T-helper 22 cell (primary cell): ENCODE measurements around the gene SLC6A17.

Experiments used
- DNase-seq: peaks from one replicate; pipeline ENCODE4 v3.0.0-alpha.2; 2020; ENCODE audit warnings: low read depth

The SLC6A17 gene

GRCh38 chr1:110205156-110205555 is 54.9 kb downstream of the SLC6A17 start:
- DNase-seq: no peak

- no peak for DNase-seq
Observed at GRCh38 chr1:110205591-110206155, 55.4 kb downstream of the SLC6A17 start.

- no peak for DNase-seq
Observed at GRCh38 chr1:110206261-110206920, 56.1 kb downstream of the SLC6A17 start.

- DNase-seq: peak; percentile 47
Observed at GRCh38 chr1:110207831-110208230, 57.5 kb downstream of the SLC6A17 start.

- no peak for DNase-seq
Observed at GRCh38 chr1:110208916-110209645, 58.8 kb downstream of the SLC6A17 start.

GRCh38 chr1:110209715-110210603 is 59.7 kb downstream of the SLC6A17 start, which contains the start of gene KCNC4:
KCNC4 (plus strand) TSS chr1:110210314; CDS start chr1:110211500, 1,186 bp downstream.
- DNase-seq: peak; percentile 91

DNA sequence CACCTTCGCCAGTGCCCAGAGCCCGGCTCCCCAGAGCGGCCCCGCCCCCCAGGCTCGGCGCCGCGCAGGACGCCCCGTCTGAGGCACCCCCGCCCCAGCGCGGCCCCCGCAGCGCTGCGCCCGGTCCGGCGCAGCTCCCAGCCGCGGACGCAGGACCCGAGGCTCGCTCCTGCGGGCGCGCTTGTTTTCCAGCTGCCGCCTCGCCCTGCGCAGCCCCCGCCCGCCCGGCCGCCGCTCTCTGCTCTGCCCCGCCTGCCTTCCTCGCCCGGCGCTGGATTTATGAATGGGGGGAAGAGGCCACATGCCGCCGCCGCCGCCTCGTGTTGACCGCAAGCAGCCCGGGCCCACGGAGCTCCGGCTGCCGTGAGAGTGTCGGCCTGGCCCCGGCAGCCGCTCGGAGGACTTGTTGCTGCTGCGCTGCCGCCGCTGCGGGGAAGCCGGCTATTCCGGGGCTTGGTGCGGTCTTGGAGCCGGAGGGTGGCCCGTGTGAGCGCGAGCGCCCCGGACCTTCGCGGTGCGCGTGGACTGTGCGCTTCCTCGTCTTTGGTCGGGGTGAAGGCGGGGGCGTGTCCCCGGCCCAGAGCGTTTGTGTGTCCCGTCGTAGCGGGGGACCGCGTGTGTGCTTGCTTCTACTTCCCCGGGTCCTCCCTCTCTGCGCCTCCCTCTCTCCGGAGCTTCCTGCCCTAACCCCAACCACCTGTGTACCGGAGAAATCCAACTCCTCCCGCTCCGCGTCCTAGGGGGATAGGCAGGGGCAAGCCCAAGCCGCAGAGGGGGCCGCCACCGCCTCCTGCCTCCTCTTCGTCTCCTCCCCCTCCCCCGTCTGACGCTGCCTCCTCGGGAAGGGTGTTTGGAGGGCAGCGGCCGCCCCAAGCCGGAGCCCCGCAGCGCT is 60.6 kb downstream of the SLC6A17 start:
- peak; percentile 49 for DNase-seq

DNA sequence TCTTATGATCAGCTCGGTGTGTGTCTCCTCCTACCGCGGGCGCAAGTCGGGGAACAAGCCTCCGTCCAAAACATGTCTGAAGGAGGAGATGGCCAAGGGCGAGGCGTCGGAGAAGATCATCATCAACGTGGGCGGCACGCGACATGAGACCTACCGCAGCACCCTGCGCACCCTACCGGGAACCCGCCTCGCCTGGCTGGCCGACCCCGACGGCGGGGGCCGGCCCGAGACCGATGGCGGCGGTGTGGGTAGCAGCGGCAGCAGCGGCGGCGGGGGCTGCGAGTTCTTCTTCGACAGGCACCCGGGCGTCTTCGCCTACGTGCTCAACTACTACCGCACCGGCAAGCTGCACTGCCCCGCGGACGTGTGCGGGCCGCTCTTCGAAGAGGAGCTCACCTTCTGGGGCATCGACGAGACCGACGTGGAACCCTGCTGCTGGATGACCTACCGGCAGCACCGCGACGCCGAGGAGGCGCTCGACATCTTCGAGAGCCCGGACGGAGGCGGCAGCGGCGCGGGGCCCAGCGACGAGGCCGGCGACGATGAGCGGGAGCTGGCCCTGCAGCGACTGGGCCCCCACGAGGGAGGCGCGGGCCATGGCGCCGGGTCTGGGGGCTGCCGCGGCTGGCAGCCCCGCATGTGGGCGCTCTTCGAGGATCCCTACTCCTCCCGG is 61.3 kb downstream of the SLC6A17 start:
- DNase-seq: peak; percentile 25

- no peak for DNase-seq
Observed at GRCh38 chr1:110212169-110213142, 62.2 kb downstream of the SLC6A17 start.

DNA sequence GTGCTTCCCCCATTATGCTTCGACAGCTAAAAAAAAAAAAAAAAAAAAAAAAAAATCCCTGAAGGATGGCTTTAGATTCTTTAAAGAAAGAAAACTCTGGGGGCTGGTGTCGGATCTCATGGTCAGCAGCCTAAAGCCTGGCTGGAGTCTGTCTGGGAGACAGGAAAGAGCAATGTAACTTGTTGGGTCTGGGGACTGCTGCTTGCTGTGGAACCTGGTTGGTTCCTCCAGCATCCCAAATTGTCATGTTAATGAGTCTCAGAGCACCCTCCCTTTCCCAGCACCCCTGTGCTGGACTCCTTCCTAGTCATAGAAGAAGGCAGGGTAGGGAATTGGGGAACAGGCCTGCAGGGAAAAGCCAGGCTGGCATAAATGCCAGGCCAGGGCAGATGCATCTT is 62.8 kb downstream of the SLC6A17 start:
- no peak for DNase-seq

- DNase-seq: no peak
Observed at GRCh38 chr1:110214454-110215404, 64.4 kb downstream of the SLC6A17 start.

DNA sequence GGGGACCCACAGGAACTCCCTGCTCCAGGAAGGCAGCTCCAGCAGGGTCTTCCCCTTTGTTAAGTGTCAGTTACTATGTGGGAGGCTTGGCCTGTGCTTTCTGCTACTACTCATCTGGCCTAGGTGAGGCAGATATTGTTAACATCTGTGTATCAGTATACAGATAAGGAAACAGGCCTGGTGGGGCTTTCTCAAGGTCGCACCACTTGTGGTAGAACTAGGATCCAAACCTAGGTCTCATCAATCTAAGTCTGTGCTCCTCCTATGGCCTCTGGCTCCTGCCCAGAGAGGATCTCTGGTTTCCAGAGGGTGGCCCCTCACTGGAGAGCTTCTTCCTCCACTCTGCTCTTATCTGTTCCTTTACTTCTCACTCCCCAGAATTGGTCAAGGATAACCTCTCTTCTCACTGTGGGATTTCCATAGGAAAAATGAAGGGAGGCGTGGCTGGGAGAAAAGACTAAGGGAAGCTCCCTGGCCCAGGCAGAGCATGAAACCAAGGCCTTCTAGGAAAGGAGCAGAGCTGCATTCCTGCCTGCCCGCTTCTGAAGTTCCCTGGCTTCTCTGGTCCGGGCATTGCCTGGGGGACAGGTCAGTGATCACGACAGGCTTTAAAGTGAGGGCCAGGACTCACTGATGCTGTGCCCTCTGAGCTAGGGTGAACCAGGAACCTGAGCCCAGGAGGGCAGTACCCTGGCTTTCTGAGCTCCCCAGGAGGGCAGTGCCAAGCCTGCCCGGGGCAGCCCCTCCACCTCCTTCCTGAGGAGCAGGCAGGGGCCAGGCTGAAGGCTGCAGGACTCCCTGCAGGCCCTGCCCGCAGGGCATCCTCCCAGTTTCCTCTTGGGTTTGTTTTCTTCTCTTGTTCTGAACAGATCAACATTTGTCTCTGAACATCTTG is 65.6 kb downstream of the SLC6A17 start:
- DNase-seq: no peak

- no peak for DNase-seq
Observed at GRCh38 chr1:110216844-110217444, 66.7 kb downstream of the SLC6A17 start.

DNA sequence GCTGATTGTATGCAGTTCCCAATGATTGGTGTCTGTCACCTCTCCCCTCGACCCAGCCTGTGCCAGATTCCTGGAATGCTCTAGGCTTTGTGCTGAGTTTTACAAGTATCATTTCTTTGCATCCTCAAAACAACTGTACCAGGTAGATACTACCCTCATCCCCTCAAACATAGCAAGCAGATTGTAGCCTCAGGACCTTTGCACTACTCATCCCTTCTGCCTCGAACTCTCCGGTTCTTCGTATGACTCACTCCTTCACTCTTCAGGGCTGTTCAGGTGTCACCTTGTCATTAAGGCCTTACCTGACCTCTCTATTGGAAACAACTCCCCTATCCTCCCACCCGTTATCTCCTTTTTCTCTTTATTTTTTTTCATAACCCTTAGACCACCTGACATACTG is 67.8 kb downstream of the SLC6A17 start:
- DNase-seq: no peak

DNA sequence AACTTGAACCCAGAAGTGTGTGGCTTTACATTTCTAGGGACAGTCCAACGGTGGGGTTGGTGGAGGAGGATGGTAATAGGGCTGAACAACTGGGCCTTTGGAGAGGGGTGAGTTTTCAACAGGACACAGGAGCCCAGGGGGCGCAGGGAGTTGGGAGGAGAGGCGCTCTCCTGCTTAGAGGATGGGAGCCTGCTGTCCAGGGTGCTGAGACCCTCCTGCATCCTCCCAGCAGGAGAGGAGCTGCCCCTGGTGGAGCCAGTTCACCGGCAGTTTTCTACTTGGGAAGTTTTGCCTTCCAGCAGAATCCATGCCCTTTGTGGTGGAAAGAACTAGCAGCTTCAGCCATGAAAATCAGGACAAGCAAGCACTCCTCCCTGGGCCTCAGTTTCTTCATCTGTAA is 68.4 kb downstream of the SLC6A17 start:
- no peak for DNase-seq

DNA sequence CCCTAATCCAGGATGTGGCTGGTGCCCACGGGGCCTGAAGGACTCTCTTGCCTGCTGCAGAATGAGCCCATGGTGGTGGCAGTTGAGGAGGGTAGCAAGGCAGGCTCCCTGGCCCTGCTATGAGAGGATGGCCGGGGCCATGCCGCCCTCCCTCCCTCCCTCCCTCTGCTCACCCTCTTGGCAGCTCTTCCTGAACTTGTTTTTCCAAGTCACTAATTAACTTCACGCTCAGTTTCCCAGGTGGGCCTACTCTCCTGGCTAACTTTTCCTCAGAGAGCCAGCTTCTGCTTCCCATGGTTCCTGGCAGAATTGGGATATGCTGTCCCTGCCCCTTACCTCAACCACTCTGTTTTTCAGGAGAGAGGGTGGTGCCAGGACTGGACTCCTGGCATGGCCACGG is 70.0 kb downstream of the SLC6A17 start:
- DNase-seq: no peak

- DNase-seq: no peak
Observed at GRCh38 chr1:110221119-110221518, 70.8 kb downstream of the SLC6A17 start.
